Stimulated activated CD4-positive, alpha-beta T cell treated with anti-CD3 and anti-CD28 coated beads, Interleukin-12 subunit alpha, Interleukin-12 subunit beta, amount 100 ng/mL, for 4 hours (primary cell): ENCODE data around the gene ACER3.

Experiments
- DNase-seq: peaks from one replicate; pipeline ENCODE4 v3.0.0-alpha.2; 2020

ACER3 gene

GRCh38 chr11:77064648-77065217 lies 204.0 kb downstream of the ACER3 start:
- no peak for DNase-seq

GRCh38 chr11:77065878-77066228 lies 205.1 kb downstream of the ACER3 start:
- peak; percentile 14 for DNase-seq

GRCh38 chr11:77066229-77067042 lies 205.7 kb downstream of the ACER3 start, which contains the start of gene CAPN5:
CAPN5 (plus strand) TSS chr11:77066971; CDS start chr11:77084887, 17,916 bp downstream.
- peak; percentile 90 for DNase-seq

GRCh38 chr11:77067861-77068443 lies 207.2 kb downstream of the ACER3 start:
- no peak for DNase-seq

- no peak for DNase-seq
These were observed 208.0 kb downstream of the ACER3 start for GRCh38 chr11:77068457-77069335.

GRCh38 chr11:77069336-77069968 lies 208.7 kb downstream of the ACER3 start:
- no peak for DNase-seq

- DNase-seq: no peak
These were observed 209.4 kb downstream of the ACER3 start for GRCh38 chr11:77069969-77070582.

- DNase-seq: no peak
These were observed 210.4 kb downstream of the ACER3 start for GRCh38 chr11:77071077-77071476.

- DNase-seq: no peak
These were observed 211.2 kb downstream of the ACER3 start for GRCh38 chr11:77071671-77072605.

- no peak for DNase-seq
These were observed 212.2 kb downstream of the ACER3 start for GRCh38 chr11:77072851-77073327.

- DNase-seq: no peak
These were observed 212.7 kb downstream of the ACER3 start for GRCh38 chr11:77073328-77074001.

- no peak for DNase-seq
These were observed 213.5 kb downstream of the ACER3 start for GRCh38 chr11:77074205-77074604.

GRCh38 chr11:77074626-77075221 lies 214.0 kb downstream of the ACER3 start:
- DNase-seq: no peak

GRCh38 chr11:77075425-77075905 lies 214.7 kb downstream of the ACER3 start:
- no peak for DNase-seq
